GM06990 (cell line): Measurements from ENCODE around the gene PRDM15.
A peak's percentile ranks its signal among the peaks of the same experiment; 100 is the strongest.

Experiments used
- DNase-seq: peaks from one replicate; pipeline ENCODE4 v3.0.0-alpha.2; 2011; ENCODE audit not compliant: insufficient read length; ENCODE audit errors: extremely low read depth
- H3K27me3 ChIP-seq: replicated peaks from 2 replicates; pipeline ENCODE4 v1.6.0; 2011; ENCODE audit warnings: low read length; ENCODE audit not compliant: control insufficient read depth, insufficient read depth
- H3K36me3 ChIP-seq: 2 replicates; pipeline ENCODE4 v1.5.1; 2011; ENCODE audit warnings: low read length; ENCODE audit not compliant: control insufficient read depth, insufficient read depth
- H3K4me3 ChIP-seq: replicated peaks from 2 replicates; pipeline ENCODE4 v1.5.1; 2011; ENCODE audit warnings: low read depth, mild to moderate bottlenecking, control low read depth, low read length
- CTCF ChIP-seq: IDR thresholded peaks from 2 replicates; pipeline ENCODE4 v1.5.1; 2011; ENCODE audit warnings: low read length, control low read depth, mild to moderate bottlenecking, inconsistent platforms; ENCODE audit not compliant: insufficient read depth, poor library complexity, severe bottlenecking

Gene PRDM15

GRCh38 chr21:41919666-41920398 is 40.7 kb upstream of the PRDM15 start:
- Histone ChIP-seq H3K4me3 (no peak overlapping the region), H3K36me3 (peaks cover 18% of the 10 kb centered on the region)
- TF ChIP-seq CTCF, result no peak

GRCh38 chr21:41918561-41919358 is 39.6 kb upstream of the PRDM15 start:
- no peak for TF ChIP-seq CTCF
- H3K27me3 ChIP-seq, result no peaks in the 10 kb centered on the region
- H3K4me3 ChIP-seq, result no peak overlapping the region
- peaks cover 19% of the 10 kb centered on the region for H3K36me3 ChIP-seq
- DNase-seq, result no peak

More at GRCh38 chr21:41919666-41920398, 40.7 kb upstream of the PRDM15 start:
- H3K27me3 ChIP-seq, result no peaks in the 10 kb centered on the region
- no peak for DNase-seq

GRCh38 chr21:41917531-41917930 is 38.4 kb upstream of the PRDM15 start:
- H3K27me3 ChIP-seq, result no peaks in the 10 kb centered on the region
- no peak for DNase-seq
- H3K4me3 ChIP-seq, result no peak overlapping the region
- peaks cover 23% of the 10 kb centered on the region for H3K36me3 ChIP-seq
- no peak for TF ChIP-seq CTCF

- Histone ChIP-seq H3K4me3 (no peak overlapping the region), H3K36me3 (peaks cover 23% of the 10 kb centered on the region), H3K27me3 (no peaks in the 10 kb centered on the region)
- DNase-seq, result no peak
- peak; percentile 7 for TF ChIP-seq CTCF
Observed at GRCh38 chr21:41916888-41917433, 37.8 kb upstream of the PRDM15 start.

- H3K27me3 ChIP-seq, result no peaks in the 10 kb centered on the region
- H3K36me3 ChIP-seq, result peaks cover 26% of the 10 kb centered on the region
- no peak for TF ChIP-seq CTCF
- no peak for DNase-seq
- H3K4me3 ChIP-seq, result no peak overlapping the region
Observed at GRCh38 chr21:41914965-41915364, 35.8 kb upstream of the PRDM15 start.
